Natural killer cell (primary cell): ENCODE measurements around the gene GAS2L2. TPM values are rescaled to one million over a fixed set of nuclear protein-coding genes. Genes with fewer than 3 reads are reported as not detected.

Experiments used
- ATAC-seq, 3 donors: fragments of 150-1000 bp in 2 of 3; fragments of 200-7000 bp in 1 of 3; cut with Tn5 transposase; 1 replicate in 1 of 3; 2 replicates in 2 of 3; pipeline ENCODE4 v1.10.0; 2021; ENCODE audit warnings: mild to moderate bottlenecking in 2 of 3, moderate library complexity in 2 of 3
- DNase-seq, 2 donors: peaks; one replicate each; pipeline versions ENCODE4 v3.0.0 to v3.0.0-alpha.2; 2013 to 2021; ENCODE audit warnings: mixed read lengths in 1 of 2
- H3K27ac ChIP-seq: one replicate; pipeline ENCODE4 v1.5.1; 2013; ENCODE audit warnings: mild to moderate bottlenecking, low read length
- H3K27me3 ChIP-seq: one replicate; pipeline ENCODE4 v1.6.1; 2013; ENCODE audit warnings: low read length; ENCODE audit not compliant: control insufficient read depth, insufficient read depth
- H3K36me3 ChIP-seq: one replicate; pipeline ENCODE4 v1.6.1; 2013; ENCODE audit warnings: low read length; ENCODE audit not compliant: control insufficient read depth, insufficient read depth
- H3K4me1 ChIP-seq: one replicate; pipeline ENCODE4 v1.6.1; 2013; ENCODE audit warnings: low read length; ENCODE audit not compliant: control insufficient read depth, insufficient read depth
- H3K4me3 ChIP-seq: one replicate; pipeline ENCODE4 v1.5.1; 2013; ENCODE audit warnings: low read length
- H3K9me3 ChIP-seq: one replicate; pipeline ENCODE4 v1.6.1; 2013; ENCODE audit warnings: low read length; ENCODE audit not compliant: control insufficient read depth, insufficient read depth
- H3K27ac Mint-ChIP-seq, 2 donors: one replicate each; pipeline ENCODE4 v1.8.0; 2022; ENCODE audit warnings: mild to moderate bottlenecking in 2 of 2, mixed read lengths in 2 of 2, moderate library complexity in 1 of 2
- H3K27me3 Mint-ChIP-seq, 2 donors: one replicate each; pipeline ENCODE4 v1.8.0; 2022; ENCODE audit warnings: low read depth in 2 of 2, mixed read lengths in 2 of 2
- H3K36me3 Mint-ChIP-seq: one replicate; pipeline ENCODE4 v1.8.0; 2022; ENCODE audit warnings: mixed read lengths
- H3K4me1 Mint-ChIP-seq, 2 donors: one replicate each; pipeline ENCODE4 v1.8.0; 2022; ENCODE audit warnings: mixed read lengths in 2 of 2
- H3K4me3 Mint-ChIP-seq: one replicate; pipeline ENCODE4 v1.8.0; 2022; ENCODE audit warnings: mild to moderate bottlenecking, moderate library complexity, mixed read lengths
- H3K9me3 Mint-ChIP-seq, 2 donors: one replicate each; pipeline ENCODE4 v1.8.0; 2022; ENCODE audit warnings: mixed read lengths in 2 of 2
- CTCF ChIP-seq: fragments of 200-600 bp; IDR thresholded peaks from one replicate; pipeline ENCODE4 v1.8.0; 2022; ENCODE audit warnings: antibody characterized with exemption
- WGBS: methylation state at CpG from one replicate; pipeline ENCODE4 v1.1.7; 2013; ENCODE audit warnings: missing lambda C conversion rate; ENCODE audit not compliant: insufficient coverage; 5-methylcytosine and 5-hydroxymethylcytosine counted together
- intact Hi-C: fragments of 100-400 bp; cut with micrococcal nuclease; formaldehyde crosslinking; loops from one replicate; pipeline ENCODE4 v1.14.2; 2022
- total RNA-seq, 4 donors: library from RNA; stranded (reverse); fragments of 120-200 nt in 1 of 4; gene quantifications; one replicate each; pipeline versions ENCODE4 v1.2.3 to v1.2.4, GENCODE V29; 2013 to 2022

GAS2L2 gene
- total RNA-seq, 3 donors from 2014 or later (not counting 1 experiment from before 2014, with no cell fraction given) = 0.23 TPM; not detected in 2

GRCh38 chr17:35740216-35740615 lies 12.8 kb downstream of the GAS2L2 start:
- Mint-ChIP-seq H3K36me3 (no peaks in the 10 kb centered on the region), H3K27ac (no peak overlapping the region), H3K9me3 (no peaks in the 10 kb centered on the region), H3K27me3 (peaks cover 20 to 28% of the 10 kb centered on the region in 2 donors), H3K4me1 (peaks cover 0 to 5% of the 10 kb centered on the region in 2 donors), H3K4me3 (no peak overlapping the region)
- no peaks in the 10 kb centered on the region for H3K36me3 ChIP-seq
- peaks cover 4% of the 10 kb centered on the region for H3K27me3 ChIP-seq
- no peak for TF ChIP-seq CTCF
- no peak overlapping the region for H3K27ac ChIP-seq
- 91% methylated on average over 7 of the region's 7 CpGs for WGBS
- no peaks in the 10 kb centered on the region for H3K9me3 ChIP-seq
- DNase-seq (no peak), ATAC-seq (no peak)
- H3K4me3 ChIP-seq = no peak overlapping the region
- intact Hi-C loops = no loop called here
- H3K4me1 ChIP-seq = peaks cover 6% of the 10 kb centered on the region

GRCh38 chr17:35738519-35739133 lies 14.4 kb downstream of the GAS2L2 start:
- Mint-ChIP-seq H3K9me3 (no peaks in the 10 kb centered on the region), H3K27me3 (peaks cover 16 to 21% of the 10 kb centered on the region in 2 donors), H3K27ac (no peak overlapping the region), H3K4me1 (peaks cover 0 to 5% of the 10 kb centered on the region in 2 donors), H3K4me3 (no peak overlapping the region), H3K36me3 (no peaks in the 10 kb centered on the region)
- peaks cover 4% of the 10 kb centered on the region for H3K27me3 ChIP-seq
- H3K36me3 ChIP-seq = no peaks in the 10 kb centered on the region
- TF ChIP-seq CTCF = no peak
- H3K4me1 ChIP-seq = peaks cover 6% of the 10 kb centered on the region
- DNase-seq = no peak
- H3K9me3 ChIP-seq = no peaks in the 10 kb centered on the region
- no peak for ATAC-seq
- H3K4me3 ChIP-seq = no peak overlapping the region
- WGBS = 80% methylated on average over 5 of the region's 5 CpGs
- no peak overlapping the region for H3K27ac ChIP-seq
- intact Hi-C loops = no loop called here

GRCh38 chr17:35736236-35736635 lies 16.8 kb downstream of the GAS2L2 start:
- no peaks in the 10 kb centered on the region for H3K9me3 Mint-ChIP-seq
- H3K36me3 Mint-ChIP-seq = no peaks in the 10 kb centered on the region
- peaks cover under 1 to 1% of the 10 kb centered on the region in 2 donors for H3K4me1 Mint-ChIP-seq
- WGBS = 96% methylated on average over 5 of the region's 5 CpGs
- Histone ChIP-seq H3K27ac (no peak overlapping the region), H3K36me3 (no peaks in the 10 kb centered on the region), H3K27me3 (no peaks in the 10 kb centered on the region), H3K9me3 (no peaks in the 10 kb centered on the region), H3K4me1 (peaks cover 6% of the 10 kb centered on the region), H3K4me3 (no peak overlapping the region)
- TF ChIP-seq CTCF = no peak
- H3K27ac Mint-ChIP-seq = no peak overlapping the region
- no peak overlapping the region for H3K4me3 Mint-ChIP-seq
- H3K27me3 Mint-ChIP-seq = peaks cover 0 to 7% of the 10 kb centered on the region in 2 donors
- DNase-seq (no peak), ATAC-seq (no peak)
- intact Hi-C loops = no loop called here
